GM19099 (cell line): Measurements from ENCODE around the gene FBN2.

Experiments
- POLR2A ChIP-seq: IDR thresholded peaks from 3 replicates; pipeline ENCODE4 v1.6.1; 2011; ENCODE audit warnings: low read depth; ENCODE audit not compliant: insufficient read length; ENCODE audit errors: extremely low read depth

The FBN2 gene

DNA sequence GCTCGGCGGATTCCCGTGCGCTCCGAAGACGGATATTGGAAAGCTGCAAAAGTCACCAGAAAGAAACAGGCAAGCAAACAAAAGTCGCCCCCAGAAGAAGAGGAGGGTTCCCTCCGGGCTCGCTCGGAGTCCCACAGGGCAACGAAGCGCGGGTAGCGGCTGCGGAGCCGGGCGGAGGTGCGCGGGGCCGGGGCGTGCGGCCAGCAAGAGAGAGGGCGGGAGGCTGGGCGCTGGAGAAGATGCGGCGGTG lies at the start of gene FBN2:
FBN2 (minus strand) TSS at position 246 of the 250 bp plus-strand sequence. CDS start 642 bp downstream, outside the sequence.
- TF ChIP-seq POLR2A: no peak

- TF ChIP-seq POLR2A: no peak
Measured at GRCh38 chr5:128587275-128587674, 49.2 kb upstream of the FBN2 start.

GRCh38 chr5:128586848-128587247 lies 48.8 kb upstream of the FBN2 start:
- no peak for TF ChIP-seq POLR2A

- no peak for TF ChIP-seq POLR2A
Measured at GRCh38 chr5:128579639-128580038, 41.6 kb upstream of the FBN2 start.

GRCh38 chr5:128579093-128579492 lies 41.0 kb upstream of the FBN2 start:
- TF ChIP-seq POLR2A: no peak

- TF ChIP-seq POLR2A: no peak
Measured at GRCh38 chr5:128574041-128574440, 36.0 kb upstream of the FBN2 start.

GRCh38 chr5:128572930-128573319 lies 34.9 kb upstream of the FBN2 start:
- TF ChIP-seq POLR2A: no peak

GRCh38 chr5:128572051-128572929 lies 34.2 kb upstream of the FBN2 start:
- TF ChIP-seq POLR2A: no peak

DNA sequence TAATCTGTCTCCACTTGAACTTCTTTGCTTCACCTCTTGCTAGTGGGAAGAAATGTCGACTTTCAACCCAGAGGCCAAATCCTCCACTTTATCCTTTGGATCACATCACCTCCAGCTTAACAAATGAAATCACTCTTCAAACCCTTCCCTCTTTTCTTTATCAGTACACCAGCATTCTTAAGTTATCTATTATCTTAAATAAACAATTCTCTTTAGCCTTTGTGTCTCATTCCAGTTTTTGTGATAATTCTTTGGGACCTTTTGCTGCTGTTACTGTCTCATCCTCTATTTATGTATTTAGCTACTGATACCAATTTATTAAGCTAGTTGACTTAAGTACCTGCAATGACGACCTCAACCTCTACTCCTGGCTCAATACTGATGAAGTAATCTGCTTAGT lies 28.1 kb upstream of the FBN2 start:
- no peak for TF ChIP-seq POLR2A

DNA sequence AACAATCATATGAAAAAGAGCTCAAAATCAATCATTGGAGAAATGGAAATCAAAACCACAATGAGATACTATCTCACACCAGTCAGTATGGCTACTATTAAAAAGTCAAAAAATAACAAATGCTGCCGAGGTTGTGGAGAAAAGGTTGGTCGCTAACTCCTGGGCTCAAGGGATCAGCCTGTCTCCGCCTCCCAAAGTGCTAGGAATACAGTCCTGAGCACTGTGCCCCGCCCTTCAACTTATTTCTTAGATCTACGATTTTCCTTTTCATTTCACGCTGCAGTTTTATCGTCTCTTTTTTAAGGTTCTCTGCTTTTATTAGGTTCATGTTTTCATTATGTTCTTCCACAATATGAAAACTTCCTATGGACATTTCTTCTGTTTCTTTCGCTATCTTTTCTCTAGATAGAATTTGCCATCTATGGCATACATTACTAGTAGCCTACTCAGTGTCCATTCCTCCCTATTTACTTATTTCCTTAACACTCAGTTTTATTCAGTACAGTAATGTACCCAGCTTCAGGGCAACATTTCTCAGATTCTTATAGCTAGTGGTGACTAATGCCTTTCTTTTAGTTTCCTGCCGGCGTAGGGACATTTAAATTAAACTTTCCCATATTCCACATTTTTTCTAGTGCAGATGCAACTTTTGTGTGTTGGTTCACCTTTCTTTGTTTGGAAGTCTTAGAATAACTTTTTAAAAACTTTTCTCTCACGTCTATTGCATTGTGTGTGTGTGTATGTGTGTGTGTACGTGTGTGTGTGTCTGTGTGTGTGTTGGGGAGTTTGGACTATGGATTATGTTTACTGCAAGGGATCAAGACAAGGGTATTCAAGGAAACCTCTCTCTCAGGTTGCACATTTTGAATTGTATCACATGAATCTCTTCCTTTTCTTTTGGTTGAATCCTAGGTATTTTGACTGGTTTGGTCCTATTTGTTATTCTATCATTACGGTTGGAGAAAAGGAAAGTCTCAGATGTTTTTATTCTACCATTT lies 21.6 kb upstream of the FBN2 start:
- TF ChIP-seq POLR2A: no peak

DNA sequence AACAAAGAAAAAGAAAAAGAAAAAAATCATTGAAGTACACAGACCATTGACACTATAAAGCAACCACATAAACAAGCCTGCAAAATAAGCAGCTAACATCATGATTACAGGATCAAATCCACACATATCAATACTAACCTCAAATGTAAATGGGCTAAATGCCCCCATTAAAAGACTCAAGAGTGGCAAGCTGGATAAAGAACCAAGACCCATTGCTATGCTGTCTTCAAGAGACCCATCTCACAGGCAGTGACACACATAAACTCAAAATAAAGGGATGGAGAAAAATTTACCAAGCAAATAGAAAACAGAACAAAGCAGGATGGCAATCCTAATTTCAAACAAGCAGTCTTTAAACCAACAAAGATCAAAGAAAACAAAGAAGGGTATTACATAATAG lies 15.7 kb upstream of the FBN2 start:
- no peak for TF ChIP-seq POLR2A

GRCh38 chr5:128551476-128551875 lies 13.4 kb upstream of the FBN2 start:
- TF ChIP-seq POLR2A: no peak

- no peak for TF ChIP-seq POLR2A
Measured at GRCh38 chr5:128549496-128549895, 11.5 kb upstream of the FBN2 start.

- TF ChIP-seq POLR2A: no peak
Measured at GRCh38 chr5:128546658-128547281, 8.7 kb upstream of the FBN2 start.

DNA sequence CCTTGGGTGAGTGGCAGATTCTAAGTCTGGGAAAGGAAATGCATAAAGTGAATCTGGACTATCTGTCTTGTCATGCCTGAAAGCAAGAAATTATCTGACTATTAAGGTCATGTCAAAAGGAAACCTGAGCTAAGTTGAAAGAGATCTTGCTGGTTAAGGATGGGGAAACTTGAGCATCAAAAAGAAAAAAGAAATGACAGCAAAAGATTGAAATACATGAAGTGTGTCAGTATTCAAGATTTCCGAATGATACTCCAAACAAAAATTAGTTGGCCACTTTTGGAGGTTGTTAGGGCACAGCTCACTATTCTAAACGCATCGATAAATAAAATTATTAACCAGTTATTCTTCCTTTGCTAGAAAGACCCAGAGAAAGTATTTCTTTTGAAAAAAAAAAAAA lies 3.3 kb upstream of the FBN2 start:
- TF ChIP-seq POLR2A: no peak
